ENCODE data around the gene SYCP2. TPM values are rescaled to one million over a fixed set of nuclear protein-coding genes. Genes with fewer than 3 reads are reported as not detected.

SYCP2 gene
- 0.29 and 1.2 TPM in 2 replicates for total RNA-seq

- DNase-seq (ENCODE audit: low read depth) = no peak
- no peak for TF ChIP-seq CTCF (conservative IDR thresholded peaks at IDR 0.05; ENCODE audit: low read depth, low read length)
- peak within 1 kb of the TSS; percentile 75 for H3K4me3 ChIP-seq (ENCODE audit: low read depth, low read length)
These were observed at the start of gene SYCP2 for GRCh38 chr20:59933296-59933848. Gene SYCP2, minus strand, starts transcription at chr20:59933637. Its CDS starts 11,224 bp downstream, at chr20:59922413.

DNA sequence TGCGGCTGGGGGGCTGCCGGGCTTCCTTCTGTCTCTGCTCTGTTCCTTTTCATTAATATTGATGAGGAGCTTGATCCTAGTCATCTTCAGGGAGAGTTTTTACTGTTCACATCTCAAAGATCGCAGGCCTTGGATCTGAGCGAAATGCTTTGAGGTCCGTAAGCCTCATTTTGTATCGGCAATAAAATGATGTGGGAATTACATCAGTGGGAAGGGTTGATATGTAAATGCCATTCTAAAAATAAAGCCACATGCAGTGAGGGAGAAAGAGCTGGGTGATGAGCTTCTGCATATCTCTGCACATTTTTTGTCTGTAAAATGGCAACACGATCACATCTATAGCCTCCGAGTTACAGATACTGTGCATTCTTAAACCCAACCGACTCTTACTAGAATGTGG, 49.6 kb upstream of the SYCP2 start:
- DNase-seq (ENCODE audit: low read depth) = no peak
- no peak for TF ChIP-seq CTCF (conservative IDR thresholded peaks at IDR 0.05; ENCODE audit: low read depth, low read length)
- no peak overlapping the region for H3K4me3 ChIP-seq (ENCODE audit: low read depth, low read length)

- no peak for TF ChIP-seq CTCF (conservative IDR thresholded peaks at IDR 0.05; ENCODE audit: low read depth, low read length)
- H3K4me3 ChIP-seq (ENCODE audit: low read depth, low read length) = no peak overlapping the region
- no peak for DNase-seq (ENCODE audit: low read depth)
These were observed 43.6 kb upstream of the SYCP2 start for GRCh38 chr20:59977086-59977485.

DNA sequence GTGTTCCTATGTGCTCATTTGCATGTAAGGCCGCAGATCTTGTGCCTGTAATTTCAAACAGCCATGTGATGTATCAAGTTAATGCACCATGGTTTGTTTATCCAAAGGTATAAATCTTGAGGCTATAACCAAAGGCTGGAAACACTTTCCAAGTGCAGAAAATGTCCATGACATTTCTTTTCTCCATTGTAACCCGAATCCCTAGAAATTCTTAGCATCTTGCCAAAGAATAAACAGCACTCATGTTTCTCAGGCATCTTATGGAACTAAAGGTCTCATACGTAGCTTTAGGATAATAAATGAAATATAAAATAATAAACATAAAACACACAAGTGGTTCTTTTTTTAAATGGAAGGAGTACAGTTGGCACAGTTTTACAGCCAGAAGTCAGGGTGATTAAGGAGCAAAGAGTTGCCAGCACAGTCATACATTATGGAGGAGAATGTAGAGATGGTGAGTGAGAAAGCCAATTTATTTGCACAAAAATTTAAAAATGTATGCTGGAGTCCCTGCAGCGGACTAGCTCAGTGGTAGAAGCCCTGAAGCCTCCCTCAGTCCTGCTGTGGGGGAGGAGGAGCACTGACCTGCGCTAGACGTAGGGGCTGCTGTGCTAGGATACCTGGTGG, 42.8 kb upstream of the SYCP2 start:
- TF ChIP-seq CTCF (conservative IDR thresholded peaks at IDR 0.05; ENCODE audit: low read depth, low read length) = no peak
- no peak for DNase-seq (ENCODE audit: low read depth)
- no peak overlapping the region for H3K4me3 ChIP-seq (ENCODE audit: low read depth, low read length)

- TF ChIP-seq CTCF (conservative IDR thresholded peaks at IDR 0.05; ENCODE audit: low read depth, low read length) = no peak
- H3K4me3 ChIP-seq (ENCODE audit: low read depth, low read length) = no peak overlapping the region
- DNase-seq (ENCODE audit: low read depth) = no peak
These were observed 38.8 kb upstream of the SYCP2 start for GRCh38 chr20:59972037-59972801.

DNA sequence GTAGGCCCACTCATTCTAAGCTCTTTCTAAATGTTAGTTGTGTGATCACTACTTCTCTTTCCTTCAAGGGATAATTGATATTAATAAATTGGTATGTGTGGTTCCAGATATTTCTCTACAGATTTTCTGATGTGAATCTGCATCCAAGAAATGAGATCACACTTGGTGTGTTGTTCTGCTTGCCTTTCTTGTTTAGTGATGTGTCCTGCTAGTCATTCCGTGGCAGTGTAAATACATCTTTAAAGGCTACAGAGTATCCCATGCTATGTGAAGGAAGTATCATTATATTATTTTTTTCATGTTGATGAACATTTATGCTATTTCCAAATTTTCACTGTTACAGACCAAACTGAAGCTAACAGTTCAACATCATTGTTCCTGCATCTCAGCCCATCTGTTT, 38.0 kb upstream of the SYCP2 start:
- H3K4me3 ChIP-seq (ENCODE audit: low read depth, low read length) = no peak overlapping the region
- DNase-seq (ENCODE audit: low read depth) = no peak
- no peak for TF ChIP-seq CTCF (conservative IDR thresholded peaks at IDR 0.05; ENCODE audit: low read depth, low read length)

All from epithelial cell of proximal tubule (primary cell).